GM23248 (cell line): ENCODE measurements around the gene AKAP6.

Source experiments
- EZH2 ChIP-seq: fragments of 200-600 bp; sonication (generic); IDR thresholded peaks from 2 replicates; pipeline ENCODE4 v1.6.1; 2018; ENCODE audit warnings: antibody characterized with exemption, mild to moderate bottlenecking; ENCODE audit not compliant: insufficient read depth, poor library complexity, severe bottlenecking
- EZH2phosphoT487 ChIP-seq: fragments of 200-600 bp; sonication (generic); IDR thresholded peaks from 2 replicates; pipeline ENCODE4 v1.6.1; 2018; ENCODE audit warnings: antibody characterized with exemption, moderate library complexity, mild to moderate bottlenecking, low read depth; ENCODE audit not compliant: insufficient read depth

DNA sequence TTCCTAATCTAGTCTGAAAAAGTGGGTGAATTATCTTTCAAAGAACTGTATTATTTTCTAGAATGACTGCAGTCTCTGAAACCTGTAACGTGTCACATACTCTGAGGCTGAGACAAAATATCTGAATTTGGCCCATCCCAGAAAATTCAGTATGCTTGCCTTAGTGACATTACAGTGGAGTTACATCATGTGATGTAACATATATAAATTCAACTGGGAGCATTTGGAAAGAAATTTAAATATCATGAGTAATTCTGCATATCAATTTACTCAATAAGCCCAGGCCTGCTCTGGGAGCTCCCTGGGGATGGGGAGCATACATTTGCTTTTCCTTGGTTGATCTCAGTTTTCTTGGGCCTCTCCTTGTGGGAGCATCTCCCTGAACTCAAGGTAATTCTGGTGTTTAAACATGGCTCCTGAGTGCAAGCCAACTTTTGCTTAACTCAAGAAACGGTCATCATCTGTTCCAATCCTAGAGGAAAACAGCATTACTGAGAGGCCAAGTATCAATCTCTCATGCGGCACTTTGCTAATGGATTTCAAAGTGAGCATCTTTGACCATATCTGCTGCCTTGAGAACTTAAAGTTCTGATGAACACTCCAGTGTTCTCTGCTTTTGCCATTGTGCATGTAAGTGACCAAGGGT lies 54.4 kb downstream of the AKAP6 start:
- TF ChIP-seq EZH2 (no peak), EZH2phosphoT487 (no peak)
